ENCODE results near the gene FRAS1.
"Not testable (repeated sequence)": the region's sequence is repeated elsewhere in the genome, so short reads cannot be mapped to it uniquely, and the experiment has no call there.

The FRAS1 gene

GRCh38 chr4:78120144-78120880 is 63.2 kb downstream of the FRAS1 start:
- DNase-seq = no peak

- no peak for DNase-seq
These were observed 64.3 kb downstream of the FRAS1 start for GRCh38 chr4:78121338-78121904.

- DNase-seq = not testable (repeated sequence)
These were observed 68.8 kb downstream of the FRAS1 start for GRCh38 chr4:78125834-78126331.

- DNase-seq = no peak
These were observed 72.4 kb downstream of the FRAS1 start for GRCh38 chr4:78129383-78130108.

GRCh38 chr4:78131403-78131802 is 74.3 kb downstream of the FRAS1 start:
- DNase-seq = no peak

- no peak for DNase-seq
These were observed 79.3 kb downstream of the FRAS1 start for GRCh38 chr4:78136109-78137081.

- DNase-seq = no peak
These were observed 80.4 kb downstream of the FRAS1 start for GRCh38 chr4:78137532-78137931.

- no peak for DNase-seq
These were observed 81.1 kb downstream of the FRAS1 start for GRCh38 chr4:78138252-78138651.

- no peak for DNase-seq
These were observed 86.5 kb downstream of the FRAS1 start for GRCh38 chr4:78143634-78144033.

- DNase-seq = no peak
These were observed 87.9 kb downstream of the FRAS1 start for GRCh38 chr4:78145008-78145407.

GRCh38 chr4:78145622-78146021 is 88.5 kb downstream of the FRAS1 start:
- DNase-seq = no peak

- peak; percentile 42 for DNase-seq
These were observed 92.8 kb downstream of the FRAS1 start for GRCh38 chr4:78149751-78150542.

- peak; percentile 38 for DNase-seq
These were observed 93.4 kb downstream of the FRAS1 start for GRCh38 chr4:78150543-78150864.

GRCh38 chr4:78152795-78153194 is 95.7 kb downstream of the FRAS1 start:
- no peak for DNase-seq

GRCh38 chr4:78154972-78155590 is 98.0 kb downstream of the FRAS1 start:
- DNase-seq = no peak

GRCh38 chr4:78155616-78156105 is 98.5 kb downstream of the FRAS1 start:
- no peak for DNase-seq

- no peak for DNase-seq
These were observed 99.4 kb downstream of the FRAS1 start for GRCh38 chr4:78156520-78156919.

- DNase-seq = no peak
These were observed 105.2 kb downstream of the FRAS1 start for GRCh38 chr4:78162342-78162741.

GRCh38 chr4:78162821-78163220 is 105.7 kb downstream of the FRAS1 start:
- DNase-seq = no peak

GRCh38 chr4:78165758-78166157 is 108.6 kb downstream of the FRAS1 start:
- no peak for DNase-seq

GRCh38 chr4:78166622-78167021 is 109.5 kb downstream of the FRAS1 start:
- DNase-seq = no peak
